GM19239 (cell line): ENCODE measurements around the gene AGBL4.

ENCODE experiments used
- DNase-seq: peaks from one replicate; pipeline ENCODE4 v3.0.0; 2011; ENCODE audit warnings: low spot score; ENCODE audit not compliant: insufficient read length
- FAIRE-seq: peaks from 2 replicates; lab custom pipeline; 2011; peaks lifted over from hg19 to GRCh38; lab: Jason Lieb, UNC

AGBL4 gene

DNA sequence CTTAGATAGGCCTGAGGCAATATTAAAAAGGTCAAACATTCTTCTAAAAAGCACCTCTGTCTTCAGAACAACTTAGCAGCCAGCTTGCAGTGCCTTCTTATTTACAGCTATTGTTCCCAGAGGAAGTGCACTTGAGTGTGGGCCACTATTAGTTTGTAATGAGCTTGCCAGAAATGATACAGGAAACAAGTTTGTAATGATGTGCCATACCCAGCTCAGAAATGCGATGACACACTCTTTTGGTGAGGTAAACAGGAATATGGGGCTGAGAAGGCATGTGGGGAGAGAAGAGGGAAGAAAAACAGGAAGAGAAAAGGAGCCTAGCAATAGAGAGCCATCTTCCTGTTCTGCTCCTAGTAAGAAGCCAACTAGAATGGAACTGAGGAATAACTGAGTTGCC, 295.4 kb downstream of the AGBL4 start:
- FAIRE-seq, result no peak
- DNase-seq, result no peak

DNA sequence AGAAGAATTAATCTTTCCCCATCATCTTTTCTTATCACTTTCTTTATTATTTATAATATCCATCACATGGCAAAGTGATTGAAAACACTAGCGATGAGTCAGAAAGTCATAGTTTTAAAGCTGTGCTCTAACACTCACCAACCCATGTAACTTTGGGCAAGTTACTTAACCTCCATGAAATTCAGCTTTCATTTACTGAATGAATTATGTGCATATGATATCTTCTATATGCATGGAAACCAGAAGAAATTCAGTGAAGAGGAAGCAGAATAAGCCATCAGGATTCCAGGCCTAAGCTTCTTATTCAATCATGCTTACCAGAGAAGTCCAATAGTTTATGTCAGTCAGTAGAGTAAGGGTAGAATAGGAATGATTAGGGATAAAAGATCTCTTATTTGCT, 300.1 kb downstream of the AGBL4 start:
- no peak for FAIRE-seq
- no peak for DNase-seq

DNA sequence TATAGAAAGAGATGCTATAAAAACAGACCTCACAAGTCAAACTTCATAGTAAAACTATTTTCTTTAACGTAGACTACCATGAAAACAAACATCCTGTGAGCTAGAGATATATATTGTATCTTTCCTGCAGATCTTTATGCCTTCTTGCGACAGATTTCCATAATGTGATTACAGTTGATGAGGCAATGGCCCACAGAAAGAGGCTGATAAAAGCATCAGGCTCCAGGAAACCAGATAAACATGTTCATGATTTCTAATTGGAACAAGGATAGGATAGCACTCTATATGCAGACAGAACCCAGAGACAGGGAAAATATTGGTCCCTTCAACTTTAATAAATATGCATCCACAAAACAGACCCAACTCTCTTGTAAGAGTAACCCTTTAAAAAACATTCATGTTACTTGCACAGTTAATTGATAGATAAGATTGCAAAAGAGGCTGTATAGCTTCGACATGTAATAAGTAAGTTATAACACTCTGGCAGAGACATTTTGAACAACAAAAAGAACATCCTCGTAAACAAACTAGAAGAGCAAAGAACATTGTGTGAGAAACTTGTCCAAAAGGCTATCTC, 329.4 kb downstream of the AGBL4 start:
- no peak for FAIRE-seq
- no peak for DNase-seq

- DNase-seq, result no peak
- FAIRE-seq, result no peak
These were observed 337.6 kb downstream of the AGBL4 start for GRCh38 chr1:49686107-49686506.

DNA sequence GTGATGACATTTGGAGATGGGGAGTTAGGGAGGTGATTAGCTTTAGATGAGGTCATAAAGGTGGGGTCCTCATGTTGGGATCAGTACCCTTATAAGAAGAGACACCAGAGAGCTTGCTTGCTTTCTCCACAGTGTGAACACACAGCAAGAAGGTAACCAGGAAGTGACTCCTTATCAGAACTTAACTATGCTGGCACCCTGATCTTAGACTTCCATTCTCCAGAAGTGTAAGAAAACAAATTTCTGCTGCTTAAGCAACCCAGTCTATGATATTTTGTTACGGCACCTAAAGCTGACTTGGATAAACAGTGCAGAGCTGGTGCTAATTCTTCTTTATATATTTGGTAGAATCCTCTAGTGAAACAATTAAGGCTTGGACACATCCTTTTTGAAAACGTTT, 346.0 kb downstream of the AGBL4 start:
- DNase-seq (no peak), FAIRE-seq (no peak)

GRCh38 chr1:49651136-49651535, 372.6 kb downstream of the AGBL4 start:
- FAIRE-seq, result no peak

DNA sequence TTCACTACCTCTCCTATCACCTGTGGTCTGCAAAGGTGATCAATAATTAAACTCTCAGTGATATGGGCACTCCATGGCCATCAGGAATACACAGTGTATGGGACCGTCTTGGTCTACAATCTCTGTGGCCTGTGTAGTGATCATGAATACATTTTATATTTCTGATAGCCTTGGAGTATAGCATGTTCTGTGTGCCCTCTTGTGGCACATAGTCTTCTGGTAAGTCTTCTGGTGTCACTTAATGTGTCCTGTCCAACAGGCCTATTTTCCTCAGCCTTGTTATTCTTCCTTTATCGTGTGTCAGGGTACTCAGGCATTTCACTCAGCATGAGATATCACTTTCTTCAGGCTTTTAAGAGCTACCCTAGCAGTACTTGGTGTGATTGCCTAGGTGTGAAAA, 393.6 kb downstream of the AGBL4 start:
- DNase-seq (no peak), FAIRE-seq (no peak)

More at GRCh38 chr1:49651136-49651535, 372.6 kb downstream of the AGBL4 start:
- no peak for DNase-seq

DNA sequence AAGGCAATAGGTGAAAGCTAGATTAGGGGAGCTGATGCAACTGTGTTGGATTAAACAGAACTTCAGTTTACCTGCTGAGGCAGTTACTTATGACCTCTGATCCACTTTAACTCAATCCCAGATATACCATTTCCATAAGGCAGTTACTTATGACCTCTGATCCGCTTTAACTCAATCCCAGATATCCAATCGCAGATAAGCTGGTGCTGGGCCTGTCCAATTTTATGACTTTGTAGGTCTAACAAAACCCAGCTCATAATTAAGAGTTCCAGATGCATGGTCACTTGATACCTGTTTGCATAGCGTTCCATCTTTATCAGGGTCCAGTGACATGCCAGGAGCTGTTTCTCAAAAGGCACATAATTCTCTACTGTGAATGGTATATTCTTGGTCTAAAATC, 396.0 kb downstream of the AGBL4 start:
- no peak for DNase-seq
- FAIRE-seq, result no peak

DNA sequence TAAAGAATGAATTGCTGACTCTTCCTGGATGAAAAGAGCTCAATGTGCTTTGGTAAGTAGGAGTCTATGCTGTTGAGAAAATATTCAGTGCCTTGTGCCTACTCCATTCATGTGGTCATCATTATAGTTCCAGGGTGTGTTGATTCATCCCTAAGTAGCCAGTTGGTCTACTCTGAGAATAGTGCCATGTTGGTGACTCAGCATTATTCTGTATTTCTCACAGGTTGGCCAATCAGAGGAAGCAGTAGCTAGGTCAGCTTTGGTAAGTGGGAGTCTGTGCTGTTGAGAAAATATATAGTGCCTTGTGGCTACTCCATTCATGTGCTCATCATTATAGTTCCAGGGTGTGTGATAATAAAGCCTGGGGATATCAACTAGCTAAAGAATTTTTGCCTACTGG, 397.3 kb downstream of the AGBL4 start:
- FAIRE-seq (no peak), DNase-seq (no peak)

GRCh38 chr1:49622877-49623276, 400.9 kb downstream of the AGBL4 start:
- no peak for FAIRE-seq
- no peak for DNase-seq

GRCh38 chr1:49606082-49606481, 417.7 kb downstream of the AGBL4 start:
- DNase-seq (no peak), FAIRE-seq (no peak)

DNA sequence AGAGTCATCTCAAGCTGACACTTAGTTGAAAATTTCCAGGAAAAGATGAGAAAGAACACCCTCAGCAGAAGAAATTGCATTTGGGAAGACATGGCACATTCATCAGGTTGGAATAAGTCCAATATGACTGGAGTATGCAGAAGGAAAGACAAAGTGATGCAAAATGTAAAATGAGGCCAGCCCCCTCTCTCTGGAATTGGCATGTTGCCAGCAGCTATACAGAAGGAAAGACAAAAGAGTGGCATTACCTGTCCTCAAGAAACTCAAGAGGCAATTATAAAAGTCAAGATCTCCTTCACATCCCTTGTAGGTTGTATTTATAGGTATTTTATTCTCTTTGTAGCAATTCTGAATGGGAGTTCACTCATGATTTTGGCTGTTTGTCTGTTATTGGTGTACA, 426.3 kb downstream of the AGBL4 start:
- FAIRE-seq (no peak), DNase-seq (no peak)

- FAIRE-seq, result no peak
- DNase-seq, result no peak
These were observed 447.3 kb downstream of the AGBL4 start for GRCh38 chr1:49576327-49576901.

DNA sequence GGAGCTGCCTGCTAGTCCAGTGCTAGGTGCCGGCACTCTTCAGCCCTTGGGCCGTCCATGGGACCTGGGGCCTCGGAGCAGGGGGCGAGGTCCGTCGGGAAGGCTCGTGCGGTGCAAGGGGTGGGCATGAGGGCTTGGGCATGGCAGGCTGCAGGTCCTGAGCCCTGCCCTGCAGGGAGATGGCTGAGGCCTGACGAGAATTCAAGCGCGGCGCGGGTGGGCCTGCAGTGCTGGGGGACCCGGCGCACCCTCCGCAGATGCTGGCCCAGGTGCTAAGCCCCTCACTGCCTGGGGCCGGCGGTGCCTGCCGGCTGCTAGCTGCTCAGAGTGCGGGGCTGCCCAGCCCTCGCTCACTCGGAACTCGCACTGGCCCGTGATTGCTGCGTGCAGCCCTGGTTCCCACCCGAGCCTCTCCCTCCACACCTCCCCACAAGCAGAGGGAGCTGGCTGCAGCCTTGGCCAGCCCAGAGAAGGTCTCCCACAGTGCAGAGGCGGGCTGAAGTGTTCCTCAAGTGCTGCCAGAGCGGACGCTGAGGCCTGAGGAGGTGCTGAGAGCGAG, 467.0 kb downstream of the AGBL4 start:
- FAIRE-seq, result no peak
- DNase-seq, result no peak

- FAIRE-seq, result no peak
- no peak for DNase-seq
These were observed 471.7 kb downstream of the AGBL4 start for GRCh38 chr1:49552101-49552500.

GRCh38 chr1:49544615-49545014, 479.1 kb downstream of the AGBL4 start:
- DNase-seq (no peak), FAIRE-seq (no peak)

DNA sequence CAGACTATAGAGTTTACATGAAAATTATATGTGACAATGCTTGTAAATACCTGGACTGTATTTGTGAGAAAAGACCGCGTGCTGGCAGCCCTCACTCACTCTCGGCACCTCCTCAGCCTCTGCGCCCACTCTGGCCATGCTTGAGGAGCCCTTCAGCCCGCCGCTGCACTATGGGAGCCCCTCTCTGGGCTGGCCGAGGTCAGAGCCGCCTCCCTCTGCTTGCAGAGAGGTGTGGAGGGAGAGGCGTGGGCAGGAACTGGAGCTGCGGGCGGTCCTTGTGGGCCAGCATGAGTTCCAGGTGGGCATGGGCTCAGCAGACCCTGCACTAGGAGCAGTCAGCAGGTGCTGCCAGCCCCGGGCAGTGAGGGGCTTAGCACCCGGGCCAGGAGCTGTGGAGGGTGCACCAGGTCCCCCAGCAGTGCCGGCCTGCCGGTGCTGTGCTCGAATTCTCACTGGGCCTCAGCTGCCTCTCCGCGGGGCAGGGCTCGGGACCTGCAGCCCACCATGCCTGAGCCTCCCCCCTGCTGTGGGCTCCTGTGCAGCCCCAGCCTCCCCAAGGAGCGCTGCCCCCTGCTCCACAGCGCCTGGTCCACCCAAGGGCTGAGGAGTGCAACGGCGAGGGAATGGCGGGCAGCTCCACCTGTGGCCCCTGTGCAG, 482.5 kb downstream of the AGBL4 start:
- FAIRE-seq (no peak), DNase-seq (no peak)

GRCh38 chr1:49527606-49528305, 496.0 kb downstream of the AGBL4 start:
- FAIRE-seq (no peak), DNase-seq (no peak)

- DNase-seq (no peak), FAIRE-seq (no peak)
These were observed 497.1 kb downstream of the AGBL4 start for GRCh38 chr1:49526672-49527071.

DNA sequence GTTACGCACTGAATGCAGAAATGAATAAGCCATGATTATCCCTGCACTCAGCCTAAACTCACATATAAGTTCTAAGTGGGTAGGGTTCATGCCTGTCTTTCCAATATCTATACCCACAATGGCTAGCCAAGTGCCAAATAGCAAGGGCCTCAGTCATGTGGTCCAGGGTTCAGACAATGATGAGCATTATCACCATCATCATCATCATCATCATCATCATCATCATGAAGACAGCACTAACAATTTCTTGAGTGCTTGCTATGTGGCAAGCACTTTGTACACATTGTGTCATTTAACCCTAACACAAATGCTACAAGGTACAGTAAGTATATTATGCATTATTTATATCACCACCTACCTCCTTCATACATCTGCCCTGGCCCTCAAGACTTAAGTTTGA, 500.0 kb downstream of the AGBL4 start:
- no peak for DNase-seq
- FAIRE-seq, result no peak

- FAIRE-seq, result no peak
- DNase-seq, result no peak
These were observed 556.8 kb downstream of the AGBL4 start for GRCh38 chr1:49466961-49467360.
